ENCODE data around the gene ADCY9. TPM values are rescaled to one million over a fixed set of nuclear protein-coding genes. Genes with fewer than 3 reads are reported as not detected.

The ADCY9 gene
- total and polyA plus RNA-seq, 2 donors (not counting 1 experiment from before 2014, with no cell fraction given), result 1.7 to 2.1 TPM

- Histone ChIP-seq H3K36me3 (replicated peaks in 1 of 2; ENCODE audit: control extremely low read depth in 1 of 2, control insufficient read depth in 1 of 2, extremely low read depth in 1 of 2, insufficient read depth in 2 of 2, low read length in 1 of 2) (no peaks in the 10 kb centered on the region), H2AFZ (ENCODE audit: insufficient read depth, low read depth, low read length, poor library complexity, severe bottlenecking) (no peak overlapping the region), H4K20me1 (ENCODE audit: control insufficient read depth, insufficient read depth, low read length, poor library complexity, severe bottlenecking) (no peaks in the 10 kb centered on the region), H3K79me2 (ENCODE audit: control insufficient read depth, insufficient read depth, low read length) (no peaks in the 10 kb centered on the region), H3K27me3 (replicated peaks in 1 of 4; ENCODE audit: control extremely low read depth in 1 of 4, control insufficient read depth in 3 of 4, insufficient read depth in 4 of 4, low read length in 3 of 4) (no peaks in the 10 kb centered on the region), H3K4me1 (ENCODE audit: control insufficient read depth in 2 of 2, insufficient read depth in 2 of 2, low read length in 2 of 2) (peaks cover 5 to 9% of the 10 kb centered on the region in 2 donors), H3K4me3 (ENCODE audit: control extremely low read depth in 1 of 5, extremely low read depth in 1 of 5, insufficient read depth in 1 of 5, low read depth in 2 of 5, low read length in 4 of 5) (no peak overlapping the region), H3K4me2 (replicated peaks; ENCODE audit: low read depth, low read length, poor library complexity, severe bottlenecking) (no peak overlapping the region), H3K9me3 (ENCODE audit: control extremely low read depth in 1 of 3, control insufficient read depth in 2 of 3, insufficient read depth in 1 of 3, low read length in 2 of 3) (no peaks in the 10 kb centered on the region), H3K9ac (ENCODE audit: low read length) (no peak overlapping the region), H3K27ac (ENCODE audit: low read length in 2 of 2) (no peak overlapping the region)
- DNase-seq, result no peak
- ChIA-PET POLR2A (no interaction called here), CTCF (no interaction called here)
- ATAC-seq (ENCODE audit: low read depth), result no peak
- TF ChIP-seq EZH2 (IDR thresholded peaks at IDR 0.05; ENCODE audit: borderline replicate concordance, insufficient read depth, low read depth, low read length, poor library complexity, severe bottlenecking) (no peak), CTCF (IDR thresholded peaks at IDR 0.05) (no peak)
- peaks cover 3% of the 10 kb centered on the region for H3K27me3 Mint-ChIP-seq
- no peaks in the 10 kb centered on the region for H3K9me3 Mint-ChIP-seq (ENCODE audit: insufficient read depth)
- intact Hi-C loops (cut with micrococcal nuclease), result no loop called here
- WGBS (ENCODE audit: insufficient coverage), result 90% methylated on average over 2 of the region's 4 CpGs
- H3K4me1 Mint-ChIP-seq, result peaks cover 15% of the 10 kb centered on the region
- H3K4me3 Mint-ChIP-seq, result no peak overlapping the region
- no peak overlapping the region for H3K27ac Mint-ChIP-seq
Measured at GRCh38 chr16:4034963-4035362, 81.3 kb downstream of the ADCY9 start.

DNA sequence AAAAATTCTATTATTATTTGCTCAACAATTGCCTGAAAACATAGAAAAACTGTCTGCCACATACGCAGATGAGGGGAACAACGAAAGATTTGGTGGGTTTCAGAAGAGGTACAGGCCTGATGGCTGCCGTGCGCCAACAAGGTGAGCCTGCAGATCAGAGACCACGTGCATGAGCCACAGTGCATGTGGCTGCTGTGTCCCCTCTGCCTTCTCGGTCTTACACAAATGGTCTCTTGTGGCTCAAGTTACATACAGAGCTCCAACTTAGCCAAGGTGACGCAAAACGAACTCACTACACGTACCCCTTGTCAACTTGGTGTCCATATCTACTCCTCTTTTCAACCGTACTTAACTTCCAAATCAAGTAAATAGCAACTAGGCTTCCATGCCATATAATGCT, 82.3 kb downstream of the ADCY9 start:
- no peak overlapping the region for H3K4me3 ChIP-seq (ENCODE audit: control extremely low read depth in 1 of 5, extremely low read depth in 1 of 5, insufficient read depth in 1 of 5, low read depth in 2 of 5, low read length in 4 of 5)
- no peaks in the 10 kb centered on the region for H3K9me3 ChIP-seq (ENCODE audit: control extremely low read depth in 1 of 3, control insufficient read depth in 2 of 3, insufficient read depth in 1 of 3, low read length in 2 of 3)
- H3K4me2 ChIP-seq (replicated peaks; ENCODE audit: low read depth, low read length, poor library complexity, severe bottlenecking), result no peak overlapping the region
- ChIA-PET POLR2A (no interaction called here), CTCF (interaction anchor here (0.6 kb wide), 1 partner anchor 218 kb away, joined by 3 read pairs; no protein-coding TSS in a partner anchor)
- Mint-ChIP-seq H3K27me3 (peaks cover 3% of the 10 kb centered on the region), H3K4me1 (peaks cover 15% of the 10 kb centered on the region), H3K27ac (no peak overlapping the region), H3K9me3 (ENCODE audit: insufficient read depth) (no peaks in the 10 kb centered on the region), H3K4me3 (no peak overlapping the region)
- no peaks in the 10 kb centered on the region for H3K27me3 ChIP-seq (replicated peaks in 1 of 4; ENCODE audit: control extremely low read depth in 1 of 4, control insufficient read depth in 3 of 4, insufficient read depth in 4 of 4, low read length in 3 of 4)
- 94% methylated on average over 10 of the region's 10 CpGs for WGBS (ENCODE audit: insufficient coverage)
- no peaks in the 10 kb centered on the region for H4K20me1 ChIP-seq (ENCODE audit: control insufficient read depth, insufficient read depth, low read length, poor library complexity, severe bottlenecking)
- H3K36me3 ChIP-seq (replicated peaks in 1 of 2; ENCODE audit: control extremely low read depth in 1 of 2, control insufficient read depth in 1 of 2, extremely low read depth in 1 of 2, insufficient read depth in 2 of 2, low read length in 1 of 2), result no peaks in the 10 kb centered on the region
- no peak overlapping the region for H3K9ac ChIP-seq (ENCODE audit: low read length)
- no peak for TF ChIP-seq CTCF (IDR thresholded peaks at IDR 0.05)
- no peak for TF ChIP-seq EZH2 (IDR thresholded peaks at IDR 0.05; ENCODE audit: borderline replicate concordance, insufficient read depth, low read depth, low read length, poor library complexity, severe bottlenecking)
- H3K4me1 ChIP-seq (ENCODE audit: control insufficient read depth in 2 of 2, insufficient read depth in 2 of 2, low read length in 2 of 2), result peaks cover 5 to 9% of the 10 kb centered on the region in 2 donors
- H3K79me2 ChIP-seq (ENCODE audit: control insufficient read depth, insufficient read depth, low read length), result no peaks in the 10 kb centered on the region
- ATAC-seq (ENCODE audit: low read depth) (no peak), DNase-seq (no peak)
- no peak overlapping the region for H3K27ac ChIP-seq (ENCODE audit: low read length in 2 of 2)
- H2AFZ ChIP-seq (ENCODE audit: insufficient read depth, low read depth, low read length, poor library complexity, severe bottlenecking), result no peak overlapping the region
- intact Hi-C loops (cut with micrococcal nuclease), result no loop called here

Data from B cell (primary cell).